GM06990 (cell line): ENCODE results near the gene ANTKMT.
"Not testable (repeated sequence)": the region's sequence is repeated elsewhere in the genome, so short reads cannot be mapped to it uniquely, and the experiment has no call there.

Source experiments
- DNase-seq: peaks from one replicate; pipeline ENCODE4 v3.0.0-alpha.2; 2011; ENCODE audit not compliant: insufficient read length; ENCODE audit errors: extremely low read depth
- H3K27me3 ChIP-seq: replicated peaks from 2 replicates; pipeline ENCODE4 v1.6.0; 2011; ENCODE audit warnings: low read length; ENCODE audit not compliant: control insufficient read depth, insufficient read depth
- H3K36me3 ChIP-seq: 2 replicates; pipeline ENCODE4 v1.5.1; 2011; ENCODE audit warnings: low read length; ENCODE audit not compliant: control insufficient read depth, insufficient read depth
- H3K4me3 ChIP-seq: replicated peaks from 2 replicates; pipeline ENCODE4 v1.5.1; 2011; ENCODE audit warnings: low read depth, mild to moderate bottlenecking, control low read depth, low read length
- TF ChIP-seq, protein P1 (sequence below): IDR thresholded peaks from 2 replicates; pipeline ENCODE4 v1.5.1; 2011; ENCODE audit warnings: low read length, control low read depth, mild to moderate bottlenecking, inconsistent platforms; ENCODE audit not compliant: insufficient read depth, poor library complexity, severe bottlenecking

ANTKMT gene

DNA sequence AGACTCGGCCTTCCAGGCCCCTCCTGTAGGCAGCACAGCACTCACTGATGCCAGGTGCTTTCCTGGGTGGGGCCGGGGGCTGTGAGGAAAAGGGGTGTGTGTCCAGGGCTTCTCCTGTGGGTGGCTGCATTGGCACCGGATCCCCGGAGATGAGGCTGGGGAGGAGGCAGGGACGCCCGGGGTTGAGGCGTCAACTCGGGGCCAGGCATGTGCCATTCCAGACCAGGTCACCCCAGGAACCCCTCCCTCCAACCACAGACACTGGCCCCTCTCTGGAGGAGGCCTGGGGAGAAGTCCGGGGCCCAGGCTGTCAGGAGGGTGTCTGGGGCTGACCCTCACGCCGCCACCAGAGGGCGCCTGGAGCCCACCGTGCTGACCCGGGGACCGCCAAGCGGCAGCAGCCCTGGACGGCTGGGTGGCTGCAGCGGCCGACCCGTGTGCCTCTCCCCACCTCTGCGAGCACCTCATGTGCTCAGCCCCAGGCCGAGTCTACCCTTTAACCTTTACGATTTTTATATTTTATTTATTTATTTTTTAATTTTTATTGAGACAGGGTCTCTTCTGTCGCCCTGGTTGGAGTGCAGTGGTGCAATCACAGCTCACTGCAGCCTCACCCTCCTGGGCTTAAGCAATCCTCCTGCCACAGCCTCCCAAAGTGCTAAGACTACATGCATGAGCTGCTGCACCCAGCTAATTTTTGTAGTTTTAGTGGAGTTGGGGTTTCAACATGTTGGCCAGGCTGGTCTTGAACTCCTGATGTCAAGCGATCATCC lies 9.2 kb upstream of the ANTKMT start:
- Histone ChIP-seq H3K27me3 (peaks cover 2% of the 10 kb centered on the region), H3K4me3 (no peak overlapping the region), H3K36me3 (no peaks in the 10 kb centered on the region)
- DNase-seq, result peak; percentile 77
- TF ChIP-seq, protein P1, sequence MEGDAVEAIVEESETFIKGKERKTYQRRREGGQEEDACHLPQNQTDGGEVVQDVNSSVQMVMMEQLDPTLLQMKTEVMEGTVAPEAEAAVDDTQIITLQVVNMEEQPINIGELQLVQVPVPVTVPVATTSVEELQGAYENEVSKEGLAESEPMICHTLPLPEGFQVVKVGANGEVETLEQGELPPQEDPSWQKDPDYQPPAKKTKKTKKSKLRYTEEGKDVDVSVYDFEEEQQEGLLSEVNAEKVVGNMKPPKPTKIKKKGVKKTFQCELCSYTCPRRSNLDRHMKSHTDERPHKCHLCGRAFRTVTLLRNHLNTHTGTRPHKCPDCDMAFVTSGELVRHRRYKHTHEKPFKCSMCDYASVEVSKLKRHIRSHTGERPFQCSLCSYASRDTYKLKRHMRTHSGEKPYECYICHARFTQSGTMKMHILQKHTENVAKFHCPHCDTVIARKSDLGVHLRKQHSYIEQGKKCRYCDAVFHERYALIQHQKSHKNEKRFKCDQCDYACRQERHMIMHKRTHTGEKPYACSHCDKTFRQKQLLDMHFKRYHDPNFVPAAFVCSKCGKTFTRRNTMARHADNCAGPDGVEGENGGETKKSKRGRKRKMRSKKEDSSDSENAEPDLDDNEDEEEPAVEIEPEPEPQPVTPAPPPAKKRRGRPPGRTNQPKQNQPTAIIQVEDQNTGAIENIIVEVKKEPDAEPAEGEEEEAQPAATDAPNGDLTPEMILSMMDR, result peak; percentile 93

DNA sequence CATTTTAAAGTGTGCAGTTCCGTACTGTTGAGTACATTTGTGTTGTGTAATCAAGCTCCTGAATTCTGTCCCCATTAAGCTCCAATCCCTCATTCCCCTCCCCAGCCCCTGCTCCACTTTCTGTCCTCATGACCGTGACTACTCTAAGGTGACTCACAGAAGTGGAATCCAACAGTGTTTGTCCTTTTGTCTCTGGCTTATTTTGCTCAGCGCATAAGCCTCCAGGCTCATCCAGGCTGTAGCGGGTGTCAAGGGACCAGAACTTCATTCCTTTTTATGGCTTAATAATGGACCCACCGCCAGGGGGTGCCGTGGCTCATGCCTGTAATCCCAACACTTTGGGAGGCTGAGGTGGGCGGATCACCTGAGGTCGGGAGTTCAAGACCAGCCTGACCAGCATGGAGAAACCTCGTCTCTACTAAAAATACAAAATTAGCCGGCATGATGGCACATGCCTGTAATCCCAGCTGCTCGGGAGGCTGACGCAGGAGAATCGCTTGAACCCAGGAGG lies 8.2 kb upstream of the ANTKMT start:
- DNase-seq, H3K27me3 ChIP-seq, H3K36me3 ChIP-seq, H3K4me3 ChIP-seq: not testable (repeated sequence)

DNA sequence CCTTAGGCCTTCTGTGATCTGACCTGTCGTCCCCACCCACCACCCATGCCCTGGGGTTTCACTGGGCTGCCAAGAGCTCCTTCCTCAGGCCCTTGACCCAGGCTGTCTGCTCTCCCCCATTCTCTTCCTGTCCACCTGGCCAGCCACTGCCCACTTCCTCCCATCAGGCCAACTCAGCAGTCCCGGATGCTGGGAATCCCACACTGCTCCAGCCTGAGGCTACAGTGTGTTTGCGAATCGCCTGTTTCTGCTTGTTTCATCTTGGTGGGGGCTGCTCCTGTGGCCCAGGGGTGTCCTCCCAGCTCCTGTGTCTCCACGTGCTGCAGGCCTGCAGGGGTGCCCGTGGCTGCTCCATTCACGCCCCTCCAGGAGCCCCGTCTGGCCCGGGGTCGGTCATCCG lies 6.9 kb upstream of the ANTKMT start:
- TF ChIP-seq, protein P1, result no peak
- DNase-seq, result no peak
- Histone ChIP-seq H3K4me3 (no peak overlapping the region), H3K27me3 (peaks cover 2% of the 10 kb centered on the region; the same call in 1 of the 2 replicates), H3K36me3 (no peaks in the 10 kb centered on the region)

DNA sequence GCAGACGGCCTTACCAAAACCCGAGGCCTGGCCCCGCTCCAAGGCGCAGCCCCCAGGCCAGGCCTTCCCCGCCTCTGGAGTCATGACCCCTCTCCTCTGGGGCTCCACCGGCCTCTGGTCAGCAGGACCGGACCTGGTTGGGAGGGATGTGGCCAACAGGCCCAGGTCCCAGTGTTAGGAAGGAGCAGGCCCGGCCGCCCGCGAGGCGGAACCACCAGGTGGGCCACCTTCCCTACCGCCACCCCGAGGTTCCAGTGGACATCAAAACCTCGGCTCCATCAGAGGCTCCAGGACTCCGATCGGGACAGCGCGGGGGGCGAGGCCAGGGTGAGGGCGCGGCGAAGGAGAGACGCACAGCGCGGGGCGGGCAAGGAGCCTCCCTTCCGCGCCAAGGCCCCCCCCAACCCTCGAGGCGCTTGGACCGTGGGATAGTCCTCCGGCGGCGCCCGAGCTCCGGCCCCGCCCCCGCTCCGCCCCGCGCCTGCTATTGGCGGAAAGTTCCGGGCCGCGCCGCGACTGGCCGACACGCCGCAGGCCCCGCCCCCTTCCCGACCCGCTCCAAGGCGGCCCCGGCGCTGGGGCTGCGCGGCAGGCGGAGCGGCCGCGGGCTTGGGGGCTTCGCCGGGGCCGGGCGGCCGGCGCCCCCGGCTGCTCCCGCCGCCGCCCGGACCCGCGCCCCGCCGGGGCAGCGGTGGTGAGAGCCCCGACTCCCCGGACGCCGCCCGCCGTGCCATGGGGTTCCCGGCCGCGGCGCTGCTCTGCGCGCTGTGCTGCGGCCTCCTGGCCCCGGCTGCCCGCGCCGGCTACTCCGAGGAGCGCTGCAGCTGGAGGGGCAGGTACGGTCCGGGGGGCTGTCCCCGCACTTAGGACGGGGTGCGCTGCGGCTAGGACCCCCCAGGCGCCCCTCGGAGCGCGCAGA lies 6.1 kb upstream of the ANTKMT start, which contains the start of gene METRN:
METRN (plus strand) TSS at position 561 of the 919 bp plus-strand sequence; CDS start at position 733, 172 bp downstream.
- Histone ChIP-seq H3K36me3 (no peaks in the 10 kb centered on the region), H3K4me3 (peak within 1 kb of the TSS; percentile 58), H3K27me3 (peaks cover 2% of the 10 kb centered on the region; the same call in 1 of the 2 replicates)
- DNase-seq, result peak; percentile 86
- TF ChIP-seq, protein P1, result no peak

DNA sequence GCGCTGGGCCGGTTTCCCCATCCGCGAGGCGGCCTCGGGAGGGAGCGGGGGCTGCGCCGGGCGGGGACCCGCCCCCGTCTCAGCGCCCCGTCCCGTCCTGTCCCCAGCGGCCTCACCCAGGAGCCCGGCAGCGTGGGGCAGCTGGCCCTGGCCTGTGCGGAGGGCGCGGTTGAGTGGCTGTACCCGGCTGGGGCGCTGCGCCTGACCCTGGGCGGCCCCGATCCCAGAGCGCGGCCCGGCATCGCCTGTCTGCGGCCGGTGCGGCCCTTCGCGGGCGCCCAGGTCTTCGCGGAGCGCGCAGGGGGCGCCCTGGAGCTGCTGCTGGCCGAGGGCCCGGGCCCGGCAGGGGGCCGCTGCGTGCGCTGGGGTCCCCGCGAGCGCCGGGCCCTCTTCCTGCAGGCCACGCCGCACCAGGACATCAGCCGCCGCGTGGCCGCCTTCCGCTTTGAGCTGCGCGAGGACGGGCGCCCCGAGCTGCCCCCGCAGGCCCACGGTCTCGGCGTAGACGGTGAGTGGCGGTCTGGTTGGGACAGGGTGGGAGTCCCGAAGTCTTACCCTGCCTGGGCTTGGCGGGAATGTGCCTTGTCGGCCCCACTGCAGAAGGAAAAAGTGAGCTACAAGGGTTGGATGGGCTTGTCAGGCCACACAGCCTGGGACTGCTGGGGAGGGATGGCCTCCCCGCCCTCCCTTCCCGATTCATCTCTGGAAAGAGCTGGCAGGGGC lies 5.3 kb upstream of the ANTKMT start:
- TF ChIP-seq, protein P1, result no peak
- Histone ChIP-seq H3K36me3 (no peaks in the 10 kb centered on the region), H3K4me3 (peak overlapping the region; percentile 58), H3K27me3 (no peaks in the 10 kb centered on the region; the same call in 1 of the 2 replicates)
- no peak for DNase-seq
